Adrenal gland (tissue), 12 donors: ENCODE data around the gene TYK2. TPM values are rescaled to one million over a fixed set of nuclear protein-coding genes. Genes with fewer than 3 reads are reported as not detected.

Experiments
- DNase-seq, 7 donors: peaks; one replicate each; pipeline ENCODE4 v3.0.0-alpha.2; 2019 to 2020
- H3K27ac ChIP-seq, 5 donors: fragments of 200-600 bp; sonication (generic) in 4 of 5; 1 replicate in 3 of 5; 2 replicates in 2 of 5; pipeline versions ENCODE4 v1.5.1 to v1.8.0; 2016 to 2020; ENCODE audit warnings: mild to moderate bottlenecking in 1 of 5
- H3K27me3 ChIP-seq: fragments of 200-600 bp; 2 replicates; pipeline ENCODE4 v1.8.0; 2021
- H3K36me3 ChIP-seq, 2 donors: fragments of 200-600 bp; replicated peaks in 1 of 2; 1 replicate in 1 of 2; 2 replicates in 1 of 2; pipeline versions ENCODE4 v1.5.1 to v1.8.0; 2018 to 2022
- H3K4me1 ChIP-seq, 2 donors: fragments of 200-600 bp; replicated peaks in 1 of 2; 1 replicate in 1 of 2; 2 replicates in 1 of 2; pipeline versions ENCODE4 v1.5.1 to v1.8.0; 2018 to 2021
- H3K4me3 ChIP-seq, 4 donors: fragments of 200-600 bp; sonication (generic) in 3 of 4; one replicate each; pipeline ENCODE4 v1.5.1; 2016 to 2018
- H3K9me3 ChIP-seq, 3 donors: fragments of 200-600 bp; sonication (generic) in 1 of 3; replicated peaks in 1 of 3; 1 replicate in 2 of 3; 2 replicates in 1 of 3; pipeline versions ENCODE4 v1.5.1 to v1.8.0; 2016 to 2021
- CTCF ChIP-seq, 6 experiments: fragments of 450-650 bp in 4 of 6; fragments of 200-600 bp in 2 of 6; sonication (generic) in 1 of 6; IDR thresholded peaks; 1 replicate in 5 of 6; 2 replicates in 1 of 6; pipeline versions ENCODE4 v1.5.1 to v1.8.0; 2016 to 2021; ENCODE audit warnings: antibody characterized with exemption in 6 of 6, mild to moderate bottlenecking in 2 of 6, moderate library complexity in 1 of 6
- POLR2A ChIP-seq, 2 donors: fragments of 450-650 bp; IDR thresholded peaks; one replicate each; pipeline ENCODE4 v1.6.1; 2017; ENCODE audit warnings: antibody characterized with exemption in 2 of 2, mild to moderate bottlenecking in 2 of 2, moderate library complexity in 1 of 2
- WGBS, 4 donors: extraction: QIAGEN DNeasy Blood & Tissue Kit in 2 of 4; methylation state at CpG; one replicate each; pipeline versions ENCODE4 v1.1.5 to v1.1.7; 2013 to 2017; 5-methylcytosine and 5-hydroxymethylcytosine counted together
- intact Hi-C, 2 donors: fragments of 100-400 bp; cut with DNase I; formaldehyde crosslinking; loops; one replicate each; pipeline versions ENCODE4 v1.14.1 to v1.15.0; 2022 to 2023
- polyA plus RNA-seq, 3 donors: library from polyadenylated mRNA; stranded (reverse); fragments of 200-250 nt in 2 of 3; fragments of 350-450 nt in 1 of 3; fragmentation: Illumina TruSeq in 1 of 3; extraction: RNeasy Lipid Tissue Mini Kit (QIAGEN cat#74804) in 1 of 3; gene quantifications; one replicate each; pipeline ENCODE4 v1.2.3, GENCODE V29; 2013 to 2014
- total RNA-seq, 9 donors: library from RNA; depleted of rRNA in 4 of 9; stranded (reverse); fragments of >200 nt in 4 of 9; fragments of 120-200 nt in 1 of 9; fragmentation: NEBNext Ultra II Directional in 1 of 9; extraction: Animal tissue kit (Norgen Biotek cat#: 25700) in 1 of 9; gene quantifications; one replicate each; pipeline versions ENCODE4 v1.1.0 to v1.2.4, GENCODE V29; 2013 to 2023
- donor health status: healthy with polysubstance abuse.
- donor health status: Bipolar disorder and iron deficiency.
- donor health status: DM: yes; HTN: yes; CAD: no.
- donor health status: DM: no; HTN: no; CAD: no.
- donor health status: DM: no; HTN: no; CAD: no.
- donor health status: DM: yes; HTN: yes; CAD: no.

TYK2 gene
- total and polyA plus RNA-seq, 12 donors, result 56.1 to 408 (median 104) TPM

- intact Hi-C loops, result loop anchor here in 1 of 2 donors (5.0 kb wide), 1 partner anchor 56 kb away; the partner anchor contains the start of gene ICAM3
- Histone ChIP-seq H3K36me3 (peaks cover 0 to 52% of the 10 kb centered on the region in 2 donors), H3K27ac (no peak overlapping the region), H3K4me1 (peaks cover 0 to 3% of the 10 kb centered on the region in 2 donors), H3K4me3 (no peak overlapping the region), H3K27me3 (no peaks in the 10 kb centered on the region), H3K9me3 (no peaks in the 10 kb centered on the region)
- 83 to 96% (median 95%) methylated on average over 7 to 24 of the region's 24 CpGs for WGBS, 4 donors
- TF ChIP-seq POLR2A (IDR thresholded peaks at IDR 0.05) (no peak), CTCF (IDR thresholded peaks at IDR 0.05) (no peak)
- no peak for DNase-seq
Measured at GRCh38 chr19:10393137-10393536, 12.8 kb upstream of the TYK2 start.

GRCh38 chr19:10392120-10392519, 11.7 kb upstream of the TYK2 start:
- no peak overlapping the region for H3K27ac ChIP-seq
- WGBS, 4 donors, result 86 to 94% (median 91%) methylated on average over 6 of the region's 6 CpGs
- H3K4me3 ChIP-seq, result no peak overlapping the region
- H3K4me1 ChIP-seq, result peaks cover 0 to 3% of the 10 kb centered on the region in 2 donors
- intact Hi-C loops, result loop anchor here in 1 of 2 donors (5.0 kb wide), 1 partner anchor 55 kb away; the partner anchor contains the start of gene ICAM3
- H3K9me3 ChIP-seq, result no peaks in the 10 kb centered on the region
- peaks cover 0 to 52% of the 10 kb centered on the region in 2 donors for H3K36me3 ChIP-seq
- no peak for TF ChIP-seq POLR2A (IDR thresholded peaks at IDR 0.05)
- TF ChIP-seq CTCF (IDR thresholded peaks at IDR 0.05), result no peak
- no peak for DNase-seq
- no peaks in the 10 kb centered on the region for H3K27me3 ChIP-seq

GRCh38 chr19:10390652-10391286, 10.4 kb upstream of the TYK2 start:
- H3K9me3 ChIP-seq, result no peaks in the 10 kb centered on the region
- WGBS, 4 donors, result 53 to 55% (median 53%) methylated on average over 7 to 9 of the region's 9 CpGs
- H3K4me1 ChIP-seq, result peaks cover 0 to 3% of the 10 kb centered on the region in 2 donors
- H3K27me3 ChIP-seq, result no peaks in the 10 kb centered on the region
- peaks cover 0 to 50% of the 10 kb centered on the region in 2 donors for H3K36me3 ChIP-seq
- intact Hi-C loops, result loop anchor here (2.0 to 5.0 kb wide), 2 partner anchors 53 to 122 kb away; partner anchors contain the start of gene ICAM3 (in 1 of the 2)
- no peak overlapping the region for H3K4me3 ChIP-seq
- peak; percentile 63 to 87 (median 71) for DNase-seq
- TF ChIP-seq POLR2A (IDR thresholded peaks at IDR 0.05) (no peak), CTCF (IDR thresholded peaks at IDR 0.05) (peak; percentile 64 to 80 (median 74))
- no peak overlapping the region for H3K27ac ChIP-seq

GRCh38 chr19:10389863-10390262, 9.5 kb upstream of the TYK2 start:
- intact Hi-C loops, result loop anchor here (2.0 to 5.0 kb wide), 2 partner anchors 53 to 121 kb away; partner anchors contain the start of gene ICAM3 (in 1 of the 2)
- WGBS, 4 donors, result 25 to 52% (median 45%) methylated on average over 9 to 12 of the region's 12 CpGs
- TF ChIP-seq CTCF (IDR thresholded peaks at IDR 0.05) (no peak), POLR2A (IDR thresholded peaks at IDR 0.05) (no peak)
- Histone ChIP-seq H3K4me1 (peaks cover 0 to 3% of the 10 kb centered on the region in 2 donors), H3K36me3 (peaks cover 0 to 41% of the 10 kb centered on the region in 2 donors), H3K27me3 (no peaks in the 10 kb centered on the region), H3K9me3 (no peaks in the 10 kb centered on the region), H3K27ac (no peak overlapping the region), H3K4me3 (no peak overlapping the region)
- DNase-seq, result no peak
